Activated CD8-positive, alpha-beta memory T cell treated with anti-CD3 and anti-CD28 coated beads for 48 hours (primary cell): ENCODE measurements around the gene UBE3D.
"Not testable (repeated sequence)": the region's sequence is repeated elsewhere in the genome, so short reads cannot be mapped to it uniquely, and the experiment has no call there.

Source experiments
- DNase-seq, 3 experiments: peaks; one replicate each; pipeline ENCODE4 v3.0.0-alpha.2; 2020; ENCODE audit warnings: low read depth in 2 of 3, low spot score in 2 of 3

The UBE3D gene

DNA sequence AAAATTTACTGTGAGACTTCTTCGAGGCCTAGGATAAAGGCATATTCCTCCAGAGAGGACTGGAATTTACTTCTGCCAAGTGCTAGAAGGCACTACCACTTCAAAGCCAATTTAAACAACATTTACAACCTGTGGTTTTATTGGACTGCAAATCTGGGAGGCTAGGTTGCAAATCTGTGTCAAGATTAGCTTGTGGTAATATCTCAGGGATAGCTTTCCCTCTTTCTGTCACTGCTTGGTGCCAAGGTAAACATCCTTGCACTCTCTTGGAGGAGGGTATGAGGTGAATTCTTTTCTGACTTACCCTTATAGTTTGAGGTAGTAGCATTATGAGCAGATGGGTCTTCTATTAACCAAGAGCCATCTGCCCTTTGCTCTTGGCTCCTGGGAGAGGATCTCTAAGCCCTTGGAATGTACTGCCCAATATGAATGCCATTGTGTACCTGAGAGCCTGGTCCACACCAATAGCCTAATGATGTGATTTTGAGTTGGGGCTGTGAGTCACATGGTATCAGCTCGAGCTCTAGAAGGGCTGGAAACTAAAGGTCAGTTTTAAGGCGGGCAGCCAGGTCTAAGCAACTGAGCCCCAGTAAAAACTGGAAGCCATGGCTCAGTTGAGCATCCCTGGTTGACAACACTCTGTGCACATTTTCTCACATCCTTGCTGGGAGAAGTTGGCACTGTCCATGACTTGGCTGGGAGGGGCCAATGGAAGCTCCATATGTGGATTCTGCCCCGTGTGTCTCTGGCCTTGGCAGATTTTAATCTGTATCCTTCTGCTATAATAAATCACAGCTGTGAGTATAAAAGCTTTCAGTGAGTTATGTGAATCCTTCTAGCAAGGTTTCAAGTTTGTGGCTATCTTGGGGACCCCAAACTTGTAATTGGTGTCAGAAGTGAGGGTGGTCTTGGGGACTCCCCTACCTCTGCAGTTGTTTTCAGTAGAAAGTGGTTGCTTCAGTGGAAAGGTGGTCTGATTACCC is 188.1 kb downstream of the UBE3D start:
- no peak for DNase-seq

DNA sequence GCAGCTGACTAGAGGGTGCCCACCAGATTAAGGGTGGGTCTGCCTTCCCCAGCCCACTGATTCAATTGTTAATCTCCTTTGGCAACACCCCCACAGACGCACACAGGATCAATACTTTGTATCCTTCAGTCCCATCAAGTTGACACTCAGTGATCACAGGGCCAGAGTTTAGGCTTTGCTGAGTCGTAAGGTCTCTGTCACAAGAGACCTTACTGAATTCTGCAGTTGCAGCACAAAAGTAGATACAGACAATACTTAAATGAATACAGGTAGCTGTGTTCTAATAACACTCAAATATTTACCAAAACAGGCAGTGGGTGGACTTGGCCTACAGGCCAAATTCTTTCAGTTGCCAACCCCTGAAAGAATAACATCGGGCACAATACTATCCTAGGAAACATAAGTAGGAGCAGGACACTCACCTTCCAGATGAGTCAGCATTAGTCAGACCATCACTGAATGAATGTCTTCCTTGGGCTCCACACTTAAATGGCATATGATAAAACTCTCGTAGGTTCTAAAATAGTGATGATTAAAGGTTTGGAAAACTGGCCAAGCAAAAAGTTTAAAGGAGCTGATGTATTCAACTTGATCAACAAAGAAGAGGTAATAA is 190.0 kb downstream of the UBE3D start:
- no peak for DNase-seq

DNA sequence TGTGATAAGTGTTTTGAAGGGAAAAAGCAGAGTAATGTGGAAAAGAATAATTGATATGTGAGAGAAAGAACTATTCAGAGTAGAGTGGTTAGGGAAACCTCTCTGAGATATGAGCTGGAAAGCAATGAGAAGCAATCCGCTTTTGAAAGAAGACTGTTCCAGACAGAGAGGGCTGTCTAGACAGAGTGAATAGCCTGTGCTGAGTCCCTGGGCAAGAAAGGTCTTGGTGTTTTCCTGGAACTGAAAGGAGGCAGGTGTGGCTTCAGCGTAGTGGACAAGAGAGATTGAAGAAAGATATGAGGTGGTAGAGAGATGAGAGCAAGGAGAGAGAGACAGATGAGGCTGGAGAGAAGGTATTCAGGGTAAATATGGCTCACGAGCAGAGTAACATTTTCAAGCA is 190.8 kb downstream of the UBE3D start:
- DNase-seq: no peak

DNA sequence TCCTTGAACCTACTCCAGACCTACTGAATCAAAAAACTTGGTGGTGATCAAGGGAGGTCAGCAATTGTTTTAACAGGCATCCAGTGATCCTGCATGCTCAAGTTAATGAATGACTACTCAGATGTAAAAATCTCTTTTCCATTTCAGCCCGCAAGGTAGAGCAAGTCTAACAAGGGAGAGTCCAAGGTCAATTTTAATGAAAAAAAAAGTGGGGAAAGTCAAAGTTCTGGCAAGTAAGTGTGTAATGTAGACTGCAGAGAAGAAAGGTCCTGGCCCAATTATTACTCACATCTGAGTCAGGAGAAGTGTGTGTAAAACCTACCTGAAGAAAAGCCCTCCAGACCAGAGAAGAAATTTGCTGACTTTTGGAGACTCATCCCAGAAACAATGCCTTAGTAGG is 193.5 kb downstream of the UBE3D start:
- DNase-seq: no peak

DNA sequence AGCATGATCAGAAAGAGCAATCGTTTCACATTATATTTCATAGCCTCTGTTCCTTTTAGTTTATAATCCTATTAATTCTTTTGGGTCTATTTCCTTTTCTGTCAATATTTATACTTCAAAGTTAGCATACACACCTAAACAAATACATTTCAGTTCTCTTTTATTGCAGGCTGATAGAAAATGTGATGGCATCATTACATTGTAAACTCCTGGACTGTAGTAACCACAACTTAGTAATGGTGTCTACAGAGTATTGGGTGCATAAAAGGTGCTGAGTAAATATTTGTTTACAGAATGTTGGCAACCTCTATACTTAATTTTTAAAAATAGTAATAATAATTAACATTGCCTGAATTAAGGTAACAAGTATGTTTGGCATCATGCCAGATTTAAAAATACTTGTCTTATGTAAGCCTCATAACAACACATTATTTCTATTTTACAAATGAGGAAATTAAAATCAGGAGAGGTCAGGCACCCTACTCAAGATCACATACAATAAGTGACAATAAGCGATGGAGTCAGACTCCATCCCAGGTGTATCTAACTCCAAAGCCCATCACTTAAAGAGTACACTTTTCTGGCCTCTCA is 195.0 kb downstream of the UBE3D start:
- DNase-seq: no peak

DNA sequence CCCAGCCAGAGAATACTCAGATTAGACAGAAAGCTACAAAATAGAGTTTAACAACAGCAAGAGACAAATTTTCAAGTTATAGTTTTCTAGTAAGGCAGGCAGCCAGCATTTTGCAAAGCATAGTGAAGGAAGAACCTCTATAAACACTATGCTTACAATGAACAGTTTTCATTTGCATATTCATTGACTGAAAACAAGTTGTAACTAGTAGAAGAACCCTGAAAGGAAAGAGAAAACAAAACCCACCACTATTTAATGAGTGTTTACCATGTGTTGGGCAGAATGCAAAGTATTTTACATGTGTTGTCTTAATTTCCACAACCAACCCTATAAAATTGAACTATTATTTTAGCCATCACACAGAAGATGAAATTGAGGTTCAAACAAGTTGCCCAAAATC is 196.1 kb downstream of the UBE3D start:
- DNase-seq: no peak

DNA sequence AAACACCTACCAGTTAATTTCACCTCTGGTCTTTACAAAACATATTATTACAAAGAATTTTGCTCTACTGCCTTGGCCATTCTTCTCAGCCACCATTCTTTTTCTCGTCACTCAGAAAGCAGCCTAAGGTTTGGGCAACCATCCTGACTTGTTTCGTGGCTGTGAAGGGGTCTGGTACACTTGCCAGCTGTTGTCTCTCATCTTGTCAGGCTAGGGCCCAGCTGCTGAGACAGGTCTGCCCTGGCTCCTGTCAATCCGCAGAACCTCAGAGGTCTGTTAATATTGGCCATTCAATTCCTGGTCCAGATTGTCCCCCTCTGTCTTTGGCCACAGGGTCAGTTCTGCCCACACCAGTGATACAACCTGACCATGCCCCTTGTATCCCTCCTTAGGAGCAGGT is 197.7 kb downstream of the UBE3D start:
- no peak for DNase-seq

DNA sequence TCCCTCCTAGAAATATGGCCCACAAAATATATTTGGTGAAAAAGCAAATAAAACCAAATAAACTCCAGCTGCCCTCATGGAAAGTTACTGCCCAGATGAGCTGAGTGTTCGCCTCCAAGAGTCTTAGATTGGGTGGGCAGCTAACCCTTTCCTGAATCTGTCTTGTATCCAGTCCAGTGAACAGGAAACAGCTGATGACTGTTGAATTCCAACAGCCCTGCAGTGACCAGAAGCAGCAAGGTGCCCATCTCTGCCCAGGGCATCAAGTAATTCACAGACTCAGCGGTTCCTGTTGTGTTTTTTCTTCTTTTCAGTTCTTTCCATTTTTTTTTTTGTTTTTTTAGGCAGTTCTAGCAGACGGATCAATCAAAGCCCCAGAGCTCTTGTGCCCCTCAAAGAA is 199.2 kb downstream of the UBE3D start:
- DNase-seq: no peak

DNA sequence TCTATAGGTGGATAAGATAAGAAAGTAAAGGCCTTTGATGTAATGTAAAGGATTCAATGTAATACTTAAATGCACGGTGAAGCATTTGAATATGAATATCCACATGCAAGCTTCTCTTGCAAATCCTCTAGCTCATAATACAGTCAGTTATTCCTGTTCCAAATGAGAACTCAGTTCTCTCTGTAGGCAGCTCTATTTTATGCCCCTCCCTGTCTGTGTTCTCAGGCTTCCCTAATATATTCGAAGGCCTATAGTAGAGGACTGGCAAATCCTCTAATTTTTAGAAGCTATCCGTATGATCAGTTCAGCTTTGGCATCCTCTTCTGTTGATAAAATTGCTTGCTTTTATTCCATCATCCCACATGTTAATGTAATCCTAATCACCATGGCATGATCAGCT is 200.2 kb downstream of the UBE3D start:
- DNase-seq: no peak

DNA sequence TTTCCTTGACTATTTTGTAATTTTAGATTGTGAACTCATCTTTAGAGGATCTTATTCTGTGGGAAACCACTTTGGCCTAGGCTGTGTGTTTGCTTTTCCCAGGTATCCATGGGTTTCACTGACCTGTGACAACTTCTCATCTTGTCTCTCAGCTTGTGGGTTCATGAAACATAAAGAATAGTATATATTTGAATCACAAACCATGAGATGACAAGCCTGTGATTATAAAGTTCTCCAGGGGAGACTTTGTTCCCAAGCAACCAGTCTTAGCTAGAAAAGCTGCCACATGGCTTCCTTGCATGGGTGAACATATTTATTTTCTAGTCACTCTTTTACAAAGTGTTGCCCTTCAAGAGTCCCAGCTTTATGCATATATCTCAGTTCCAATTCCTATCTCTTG is 201.9 kb downstream of the UBE3D start:
- no peak for DNase-seq

DNA sequence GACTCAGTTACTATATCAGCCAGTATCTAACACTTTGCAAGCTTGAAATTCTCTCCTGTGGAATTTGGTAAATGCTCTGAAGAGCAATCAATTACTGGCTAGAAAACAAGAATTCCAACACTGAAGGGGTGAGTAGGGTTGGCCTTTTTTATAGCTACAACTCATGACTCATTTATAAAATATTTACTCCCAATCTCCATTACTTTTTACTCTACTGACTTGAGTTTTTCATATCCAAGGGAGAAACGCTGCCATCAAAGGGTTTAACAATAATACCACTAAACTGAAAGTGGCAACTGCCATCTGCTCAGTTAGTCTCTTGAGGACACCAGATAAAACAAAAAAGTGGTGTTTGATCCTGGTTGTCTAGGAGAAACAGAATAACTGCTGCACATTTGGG is 203.1 kb downstream of the UBE3D start:
- no peak for DNase-seq

DNA sequence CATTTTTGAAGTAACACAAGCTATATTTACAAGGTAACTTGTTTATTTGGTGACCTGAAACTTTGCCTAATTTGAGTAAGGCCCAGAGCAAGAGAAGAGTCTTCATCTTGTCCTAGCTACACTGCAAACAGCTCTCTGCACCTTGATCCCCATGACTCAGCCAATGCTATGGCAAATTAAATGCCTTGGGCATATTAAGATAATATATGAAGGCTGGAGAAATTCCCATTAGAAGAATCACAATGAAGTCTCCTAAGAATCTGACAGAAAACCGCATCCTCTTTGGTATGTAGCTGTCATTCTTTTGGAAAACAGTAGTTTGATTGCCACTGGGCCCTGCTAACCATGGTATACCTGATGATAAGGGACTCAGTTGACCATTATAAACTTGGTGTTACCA is 204.5 kb downstream of the UBE3D start:
- no peak for DNase-seq

DNA sequence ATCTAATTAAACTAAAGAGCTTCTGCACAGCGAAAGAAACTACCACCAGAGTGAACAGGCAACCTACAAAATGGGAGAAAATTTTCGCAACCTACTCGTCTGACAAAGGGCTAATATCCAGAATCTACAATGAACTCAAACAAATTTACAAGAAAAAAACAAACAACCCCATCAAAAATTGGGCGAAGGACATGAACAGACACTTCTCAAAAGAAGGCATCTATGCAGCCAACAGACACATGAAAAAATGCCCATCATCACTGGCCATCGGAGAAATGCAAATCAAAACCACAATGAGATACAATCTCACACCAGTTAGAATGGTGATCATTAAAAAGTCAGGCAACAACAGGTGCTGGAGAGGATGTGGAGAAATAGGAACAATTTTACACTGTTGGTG is 209.6 kb downstream of the UBE3D start:
- not testable (repeated sequence) for DNase-seq

DNA sequence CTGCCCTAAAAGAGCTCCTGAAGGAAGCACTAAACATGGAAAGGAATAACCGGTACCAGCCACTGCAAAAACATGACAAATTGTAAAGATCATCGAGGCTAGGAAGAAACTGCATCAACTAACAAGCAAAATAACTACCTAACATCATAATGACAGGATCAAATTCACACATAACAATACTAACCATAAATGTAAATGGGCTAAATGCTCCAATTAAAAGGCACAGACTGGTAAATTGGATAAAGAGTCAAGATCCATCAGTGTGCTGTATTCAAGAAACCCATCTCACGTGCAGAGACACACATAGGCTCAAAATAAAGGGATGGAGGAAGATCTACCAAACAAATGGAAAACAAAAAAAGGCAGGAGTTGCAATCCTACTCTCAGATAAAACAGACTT is 212.7 kb downstream of the UBE3D start:
- not testable (repeated sequence) for DNase-seq

DNA sequence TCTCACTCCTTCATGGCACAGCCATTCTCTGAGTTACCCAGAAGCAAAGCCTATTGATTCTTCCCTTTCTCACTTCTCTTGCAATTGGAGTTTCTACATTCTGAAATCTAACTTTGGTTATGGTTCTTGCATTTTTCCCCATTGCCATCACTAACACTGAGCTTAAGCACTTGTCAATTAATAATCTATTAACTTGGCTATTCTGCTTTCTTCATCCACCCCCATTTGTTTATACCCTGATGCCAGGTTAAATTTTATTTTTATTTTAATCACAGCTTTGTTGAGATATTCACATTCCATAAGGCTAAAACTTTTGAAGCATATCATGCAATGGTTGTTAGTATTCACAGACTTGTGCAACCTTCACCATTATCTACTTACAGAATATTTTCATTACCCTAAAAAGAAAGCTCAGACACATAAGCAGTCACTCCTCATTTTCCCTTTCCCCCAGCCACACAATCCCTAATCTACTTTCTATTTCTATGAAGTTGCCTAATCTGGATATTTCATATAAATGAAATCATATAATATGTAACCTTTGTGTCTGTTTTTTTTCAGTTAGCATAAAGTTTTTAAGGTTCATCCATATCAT is 222.3 kb downstream of the UBE3D start:
- DNase-seq: no peak

DNA sequence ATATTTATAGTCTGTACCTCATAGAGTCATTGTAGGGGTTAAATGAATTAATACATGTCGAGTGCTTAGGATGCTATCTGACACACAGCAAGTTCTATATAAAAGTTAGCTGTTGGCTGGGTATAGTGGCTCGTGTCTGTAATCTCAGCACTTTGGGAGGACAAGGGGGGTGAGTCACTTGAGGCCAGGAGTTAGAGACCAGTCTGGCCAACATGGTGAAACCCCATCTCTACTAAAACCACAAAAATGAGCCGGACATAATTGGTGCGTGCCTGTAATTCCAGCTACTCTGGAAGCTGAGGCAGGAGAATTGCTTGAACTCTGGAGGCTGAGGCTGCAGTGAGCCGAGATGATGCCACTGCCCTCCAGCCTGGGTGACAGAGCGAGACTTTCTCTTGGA is 222.9 kb downstream of the UBE3D start:
- DNase-seq: no peak
